Gastrocnemius medialis (tissue), 4 donors: ENCODE results near the gene SLFN11.

Experiments used
- POLR2A ChIP-seq, 2 donors: fragments of 450-650 bp; IDR thresholded peaks; one replicate each; pipeline ENCODE4 v1.6.1; 2017; ENCODE audit warnings: antibody characterized with exemption in 2 of 2, mild to moderate bottlenecking in 2 of 2, moderate library complexity in 2 of 2
- TF ChIP-seq, protein P1 (sequence below), 5 experiments: fragments of 450-650 bp in 3 of 5; fragments of 200-600 bp in 2 of 5; sonication (generic) in 2 of 5; IDR thresholded peaks in 4 of 5; conservative IDR thresholded peaks in 1 of 5; 1 replicate in 4 of 5; 2 replicates in 1 of 5; pipeline ENCODE4 v1.5.1; 2016 to 2019; ENCODE audit warnings: antibody characterized with exemption in 5 of 5, mild to moderate bottlenecking in 3 of 5, moderate library complexity in 3 of 5

DNA sequence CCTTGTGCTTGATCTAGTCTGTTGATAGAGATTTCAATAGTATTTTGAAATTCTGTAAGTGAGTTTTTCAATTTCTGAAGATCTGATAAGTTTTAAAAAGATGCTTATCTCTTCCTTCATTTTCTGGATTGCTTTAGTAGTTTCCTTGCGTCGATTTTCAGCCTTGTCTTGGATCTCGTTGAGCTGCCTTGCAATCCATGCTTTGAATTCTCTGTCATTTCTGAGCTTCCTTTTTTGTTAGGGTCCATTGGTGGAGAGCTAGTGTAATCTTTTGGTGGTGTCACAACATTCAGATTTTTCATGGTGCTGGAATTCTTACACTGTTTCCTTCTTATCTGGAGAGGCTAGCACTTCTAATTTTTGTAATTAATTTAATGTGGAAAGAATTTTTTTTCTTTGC lies 61.1 kb downstream of the SLFN11 start:
- TF ChIP-seq, protein P1, sequence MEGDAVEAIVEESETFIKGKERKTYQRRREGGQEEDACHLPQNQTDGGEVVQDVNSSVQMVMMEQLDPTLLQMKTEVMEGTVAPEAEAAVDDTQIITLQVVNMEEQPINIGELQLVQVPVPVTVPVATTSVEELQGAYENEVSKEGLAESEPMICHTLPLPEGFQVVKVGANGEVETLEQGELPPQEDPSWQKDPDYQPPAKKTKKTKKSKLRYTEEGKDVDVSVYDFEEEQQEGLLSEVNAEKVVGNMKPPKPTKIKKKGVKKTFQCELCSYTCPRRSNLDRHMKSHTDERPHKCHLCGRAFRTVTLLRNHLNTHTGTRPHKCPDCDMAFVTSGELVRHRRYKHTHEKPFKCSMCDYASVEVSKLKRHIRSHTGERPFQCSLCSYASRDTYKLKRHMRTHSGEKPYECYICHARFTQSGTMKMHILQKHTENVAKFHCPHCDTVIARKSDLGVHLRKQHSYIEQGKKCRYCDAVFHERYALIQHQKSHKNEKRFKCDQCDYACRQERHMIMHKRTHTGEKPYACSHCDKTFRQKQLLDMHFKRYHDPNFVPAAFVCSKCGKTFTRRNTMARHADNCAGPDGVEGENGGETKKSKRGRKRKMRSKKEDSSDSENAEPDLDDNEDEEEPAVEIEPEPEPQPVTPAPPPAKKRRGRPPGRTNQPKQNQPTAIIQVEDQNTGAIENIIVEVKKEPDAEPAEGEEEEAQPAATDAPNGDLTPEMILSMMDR (IDR thresholded peaks at IDR 0.05 in 4 of 5, conservative IDR thresholded peaks at IDR 0.05 in 1 of 5): no peak
- no peak for TF ChIP-seq POLR2A (IDR thresholded peaks at IDR 0.05)
